Bronchial epithelial cell (primary cell): Measurements from ENCODE around the gene SNX24. TPM values are rescaled to one million over a fixed set of nuclear protein-coding genes. Genes with fewer than 3 reads are reported as not detected.

Experiments
- DNase-seq: peaks from one replicate; pipeline ENCODE4 v3.0.0-alpha.2; 2010; ENCODE audit warnings: low read depth
- FAIRE-seq: peaks from 2 replicates; lab custom pipeline; 2011; peaks lifted over from hg19 to GRCh38; lab: Jason Lieb, UNC
- H3K27me3 ChIP-seq: 2 replicates; pipeline ENCODE4 v1.5.1; 2011; ENCODE audit warnings: low read length; ENCODE audit not compliant: control insufficient read depth, insufficient read depth
- H3K36me3 ChIP-seq: 2 replicates; pipeline ENCODE4 v1.5.1; 2011; ENCODE audit warnings: low read length; ENCODE audit not compliant: control insufficient read depth, insufficient read depth
- H3K4me3 ChIP-seq: 2 replicates; pipeline ENCODE4 v1.5.1; 2011; ENCODE audit warnings: mild to moderate bottlenecking, low read depth, low read length, control low read depth
- CTCF ChIP-seq: IDR thresholded peaks from 2 replicates; pipeline ENCODE4 v1.5.1; 2011; ENCODE audit warnings: mild to moderate bottlenecking, moderate library complexity, low read length, control low read depth, inconsistent platforms; ENCODE audit not compliant: insufficient read depth, severe bottlenecking
- total RNA-seq: library from RNA; depleted of rRNA; stranded (reverse); fragments of >200 nt; gene quantifications from 2 replicates; pipeline ENCODE4 v1.2.1, GENCODE V29; 2014

The SNX24 gene
- total RNA-seq, 1 donor from 2014 or later: 37.1 TPM

- Histone ChIP-seq H3K4me3 (no peak overlapping the region), H3K36me3 (no peaks in the 10 kb centered on the region), H3K27me3 (no peaks in the 10 kb centered on the region)
- no peak for DNase-seq
- no peak for FAIRE-seq
- no peak for TF ChIP-seq CTCF
These were observed 136.4 kb downstream of the SNX24 start for GRCh38 chr5:122981846-122982245.

- Histone ChIP-seq H3K27me3 (no peaks in the 10 kb centered on the region), H3K36me3 (no peaks in the 10 kb centered on the region), H3K4me3 (no peak overlapping the region)
- DNase-seq (no peak), FAIRE-seq (no peak)
- no peak for TF ChIP-seq CTCF
These were observed 137.0 kb downstream of the SNX24 start for GRCh38 chr5:122982376-122982775.

- no peak for FAIRE-seq
- TF ChIP-seq CTCF: no peak
- DNase-seq: no peak
- H3K36me3 ChIP-seq: no peaks in the 10 kb centered on the region
- H3K4me3 ChIP-seq: no peak overlapping the region
- H3K27me3 ChIP-seq: no peaks in the 10 kb centered on the region
These were observed 139.0 kb downstream of the SNX24 start for GRCh38 chr5:122984425-122984824.

GRCh38 chr5:122985006-122985700, 139.7 kb downstream of the SNX24 start:
- Histone ChIP-seq H3K4me3 (no peak overlapping the region), H3K36me3 (no peaks in the 10 kb centered on the region), H3K27me3 (no peaks in the 10 kb centered on the region)
- FAIRE-seq (peak; percentile 89), DNase-seq (no peak)
- no peak for TF ChIP-seq CTCF

GRCh38 chr5:122985954-122986721, 140.7 kb downstream of the SNX24 start:
- Histone ChIP-seq H3K27me3 (no peaks in the 10 kb centered on the region), H3K4me3 (no peak overlapping the region), H3K36me3 (no peaks in the 10 kb centered on the region)
- DNase-seq: no peak
- FAIRE-seq: no peak
- TF ChIP-seq CTCF: no peak
